ENCODE measurements around the gene PPARA.

DNA sequence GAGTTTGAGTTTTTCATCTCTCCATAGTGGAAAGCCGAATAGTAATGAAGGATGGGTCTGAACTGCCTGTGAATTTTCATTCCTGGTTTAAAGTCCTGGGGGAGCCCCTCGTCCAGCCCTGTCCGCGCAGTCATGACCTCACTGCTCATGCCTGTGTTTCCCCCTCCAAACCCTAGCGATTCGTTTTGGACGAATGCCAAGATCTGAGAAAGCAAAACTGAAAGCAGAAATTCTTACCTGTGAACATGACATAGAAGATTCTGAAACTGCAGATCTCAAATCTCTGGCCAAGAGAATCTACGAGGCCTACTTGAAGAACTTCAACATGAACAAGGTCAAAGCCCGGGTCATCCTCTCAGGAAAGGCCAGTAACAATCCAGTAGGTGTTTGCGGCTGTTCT, 69.3 kb downstream of the PPARA start:
- no peak for TF ChIP-seq ZZZ3 (IDR thresholded peaks at IDR 0.05)
- TF ChIP-seq ARNT (IDR thresholded peaks at IDR 0.05), result no peak
- no peak for TF ChIP-seq FOXM1 (IDR thresholded peaks at IDR 0.05; ENCODE audit: low read depth)
- TF ChIP-seq FOXM1 (CRISPR knock-in tag; IDR thresholded peaks at IDR 0.05; ENCODE audit: low read depth), result no peak
- no peak for TF ChIP-seq NRF1 (conservative IDR thresholded peaks at IDR 0.05 in 1 of 2, IDR thresholded peaks at IDR 0.05 in 1 of 2)
- no peak for TF ChIP-seq FOXK1 (CRISPR knock-in tag; IDR thresholded peaks at IDR 0.05; ENCODE audit: borderline replicate concordance)
- no peak for TF ChIP-seq BHLHE40 (IDR thresholded peaks at IDR 0.05; ENCODE audit: low read length)
- no peak for TF ChIP-seq GABPA (tag; conservative IDR thresholded peaks at IDR 0.05; ENCODE audit: low read depth)
- TF ChIP-seq, protein P1, sequence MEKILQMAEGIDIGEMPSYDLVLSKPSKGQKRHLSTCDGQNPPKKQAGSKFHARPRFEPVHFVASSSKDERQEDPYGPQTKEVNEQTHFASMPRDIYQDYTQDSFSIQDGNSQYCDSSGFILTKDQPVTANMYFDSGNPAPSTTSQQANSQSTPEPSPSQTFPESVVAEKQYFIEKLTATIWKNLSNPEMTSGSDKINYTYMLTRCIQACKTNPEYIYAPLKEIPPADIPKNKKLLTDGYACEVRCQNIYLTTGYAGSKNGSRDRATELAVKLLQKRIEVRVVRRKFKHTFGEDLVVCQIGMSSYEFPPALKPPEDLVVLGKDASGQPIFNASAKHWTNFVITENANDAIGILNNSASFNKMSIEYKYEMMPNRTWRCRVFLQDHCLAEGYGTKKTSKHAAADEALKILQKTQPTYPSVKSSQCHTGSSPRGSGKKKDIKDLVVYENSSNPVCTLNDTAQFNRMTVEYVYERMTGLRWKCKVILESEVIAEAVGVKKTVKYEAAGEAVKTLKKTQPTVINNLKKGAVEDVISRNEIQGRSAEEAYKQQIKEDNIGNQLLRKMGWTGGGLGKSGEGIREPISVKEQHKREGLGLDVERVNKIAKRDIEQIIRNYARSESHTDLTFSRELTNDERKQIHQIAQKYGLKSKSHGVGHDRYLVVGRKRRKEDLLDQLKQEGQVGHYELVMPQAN (IDR thresholded peaks at IDR 0.05; ENCODE audit: borderline replicate concordance), result no peak
- TF ChIP-seq POLR2A (conservative IDR thresholded peaks at IDR 0.05), result no peak
- no peak for TF ChIP-seq HLTF (IDR thresholded peaks at IDR 0.05)
- no peak for TF ChIP-seq HDAC6 (IDR thresholded peaks at IDR 0.05; ENCODE audit: low read depth, low read length)
- TF ChIP-seq, protein P2, sequence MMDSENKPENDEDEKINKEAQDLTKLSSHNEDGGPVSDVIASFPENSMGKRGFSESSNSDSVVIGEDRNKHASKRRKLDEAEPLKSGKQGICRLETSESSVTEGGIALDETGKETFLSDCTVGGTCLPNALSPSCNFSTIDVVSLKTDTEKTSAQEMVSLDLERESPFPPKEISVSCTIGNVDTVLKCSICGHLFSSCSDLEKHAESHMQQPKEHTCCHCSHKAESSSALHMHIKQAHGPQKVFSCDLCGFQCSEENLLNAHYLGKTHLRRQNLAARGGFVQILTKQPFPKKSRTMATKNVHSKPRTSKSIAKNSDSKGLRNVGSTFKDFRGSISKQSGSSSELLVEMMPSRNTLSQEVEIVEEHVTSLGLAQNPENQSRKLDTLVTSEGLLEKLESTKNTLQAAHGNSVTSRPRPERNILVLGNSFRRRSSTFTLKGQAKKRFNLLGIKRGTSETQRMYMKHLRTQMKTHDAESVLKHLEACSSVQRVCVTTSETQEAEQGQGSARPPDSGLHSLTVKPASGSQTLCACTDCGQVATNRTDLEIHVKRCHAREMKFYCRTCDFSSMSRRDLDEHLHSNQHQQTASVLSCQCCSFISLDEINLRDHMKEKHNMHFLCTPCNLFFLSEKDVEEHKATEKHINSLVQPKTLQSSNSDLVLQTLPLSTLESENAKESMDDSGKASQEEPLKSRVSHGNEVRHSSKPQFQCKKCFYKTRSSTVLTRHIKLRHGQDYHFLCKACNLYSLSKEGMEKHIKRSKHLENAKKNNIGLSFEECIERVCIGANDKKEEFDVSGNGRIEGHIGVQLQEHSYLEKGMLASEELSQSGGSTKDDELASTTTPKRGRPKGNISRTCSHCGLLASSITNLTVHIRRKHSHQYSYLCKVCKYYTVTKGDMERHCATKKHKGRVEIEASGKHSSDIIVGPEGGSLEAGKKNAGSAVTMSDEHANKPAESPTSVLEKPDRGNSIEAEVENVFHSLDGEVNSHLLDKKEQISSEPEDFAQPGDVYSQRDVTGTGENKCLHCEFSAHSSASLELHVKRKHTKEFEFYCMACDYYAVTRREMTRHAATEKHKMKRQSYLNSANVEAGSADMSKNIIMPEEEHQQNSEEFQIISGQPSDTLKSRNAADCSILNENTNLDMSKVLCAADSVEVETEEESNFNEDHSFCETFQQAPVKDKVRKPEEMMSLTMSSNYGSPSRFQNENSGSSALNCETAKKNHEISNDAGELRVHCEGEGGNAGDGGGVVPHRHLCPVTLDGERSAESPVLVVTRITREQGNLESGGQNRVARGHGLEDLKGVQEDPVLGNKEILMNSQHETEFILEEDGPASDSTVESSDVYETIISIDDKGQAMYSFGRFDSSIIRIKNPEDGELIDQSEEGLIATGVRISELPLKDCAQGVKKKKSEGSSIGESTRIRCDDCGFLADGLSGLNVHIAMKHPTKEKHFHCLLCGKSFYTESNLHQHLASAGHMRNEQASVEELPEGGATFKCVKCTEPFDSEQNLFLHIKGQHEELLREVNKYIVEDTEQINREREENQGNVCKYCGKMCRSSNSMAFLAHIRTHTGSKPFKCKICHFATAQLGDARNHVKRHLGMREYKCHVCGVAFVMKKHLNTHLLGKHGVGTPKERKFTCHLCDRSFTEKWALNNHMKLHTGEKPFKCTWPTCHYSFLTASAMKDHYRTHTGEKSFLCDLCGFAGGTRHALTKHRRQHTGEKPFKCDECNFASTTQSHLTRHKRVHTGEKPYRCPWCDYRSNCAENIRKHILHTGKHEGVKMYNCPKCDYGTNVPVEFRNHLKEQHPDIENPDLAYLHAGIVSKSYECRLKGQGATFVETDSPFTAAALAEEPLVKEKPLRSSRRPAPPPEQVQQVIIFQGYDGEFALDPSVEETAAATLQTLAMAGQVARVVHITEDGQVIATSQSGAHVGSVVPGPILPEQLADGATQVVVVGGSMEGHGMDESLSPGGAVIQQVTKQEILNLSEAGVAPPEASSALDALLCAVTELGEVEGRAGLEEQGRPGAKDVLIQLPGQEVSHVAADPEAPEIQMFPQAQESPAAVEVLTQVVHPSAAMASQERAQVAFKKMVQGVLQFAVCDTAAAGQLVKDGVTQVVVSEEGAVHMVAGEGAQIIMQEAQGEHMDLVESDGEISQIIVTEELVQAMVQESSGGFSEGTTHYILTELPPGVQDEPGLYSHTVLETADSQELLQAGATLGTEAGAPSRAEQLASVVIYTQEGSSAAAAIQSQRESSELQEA (IDR thresholded peaks at IDR 0.05; ENCODE audit: low read depth), result no peak
- no peak for TF ChIP-seq ETV6 (IDR thresholded peaks at IDR 0.05; ENCODE audit: borderline replicate concordance in 1 of 2, low read depth in 2 of 2, low read length in 1 of 2)
- TF ChIP-seq ETV6 (CRISPR knock-in tag; IDR thresholded peaks at IDR 0.05; ENCODE audit: borderline replicate concordance), result no peak

Measured in K562 (cell line).